Bronchial epithelial cell (primary cell): Measurements from ENCODE around the gene KCNQ1OT1. TPM values are rescaled to one million over a fixed set of nuclear protein-coding genes. Genes with fewer than 3 reads are reported as not detected.

Experiments used
- DNase-seq: peaks from one replicate; pipeline ENCODE4 v3.0.0-alpha.2; 2010; ENCODE audit warnings: low read depth
- FAIRE-seq: peaks from 2 replicates; lab custom pipeline; 2011; peaks lifted over from hg19 to GRCh38; lab: Jason Lieb, UNC
- H3K27me3 ChIP-seq: 2 replicates; pipeline ENCODE4 v1.5.1; 2011; ENCODE audit warnings: low read length; ENCODE audit not compliant: control insufficient read depth, insufficient read depth
- H3K36me3 ChIP-seq: 2 replicates; pipeline ENCODE4 v1.5.1; 2011; ENCODE audit warnings: low read length; ENCODE audit not compliant: control insufficient read depth, insufficient read depth
- H3K4me3 ChIP-seq: 2 replicates; pipeline ENCODE4 v1.5.1; 2011; ENCODE audit warnings: mild to moderate bottlenecking, low read depth, low read length, control low read depth
- total RNA-seq: library from RNA; depleted of rRNA; stranded (reverse); fragments of >200 nt; gene quantifications from 2 replicates; pipeline ENCODE4 v1.2.1, GENCODE V29; 2014
- TF ChIP-seq, protein P1 (sequence below): IDR thresholded peaks from 2 replicates; pipeline ENCODE4 v1.5.1; 2011; ENCODE audit warnings: mild to moderate bottlenecking, moderate library complexity, low read length, control low read depth, inconsistent platforms; ENCODE audit not compliant: insufficient read depth, severe bottlenecking

The KCNQ1OT1 gene
- total RNA-seq, 1 donor from 2014 or later: 0.53 TPM

DNA sequence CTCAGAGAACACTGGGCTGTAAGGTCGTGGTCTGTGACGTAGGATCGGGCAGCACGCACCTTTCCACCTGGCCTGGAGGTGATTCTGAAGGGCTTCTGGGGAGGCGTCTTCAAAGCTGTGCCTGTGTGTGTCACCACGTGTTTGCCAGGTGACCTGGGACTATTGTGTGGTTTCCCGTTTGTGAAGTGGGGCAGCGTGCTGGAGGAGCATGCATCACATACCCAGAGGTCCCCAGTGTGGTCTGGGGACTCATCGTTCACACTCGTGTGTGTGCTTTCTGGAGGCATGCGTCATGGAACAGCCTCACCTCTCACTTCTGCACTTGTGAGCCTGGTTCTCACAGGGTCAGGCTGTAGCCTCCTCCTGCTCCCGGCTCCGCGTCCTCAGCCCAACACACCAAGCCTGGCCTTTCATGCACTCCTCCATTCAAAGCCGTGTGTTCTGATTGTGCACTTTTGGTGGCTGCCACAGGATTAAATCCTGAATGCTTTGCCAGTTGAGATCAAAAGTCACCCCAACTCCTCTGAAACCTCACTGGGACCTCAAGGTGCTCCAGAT is 106.3 kb downstream of the KCNQ1OT1 start:
- FAIRE-seq: no peak
- no peak for DNase-seq
- no peak overlapping the region for H3K4me3 ChIP-seq
- TF ChIP-seq, protein P1, sequence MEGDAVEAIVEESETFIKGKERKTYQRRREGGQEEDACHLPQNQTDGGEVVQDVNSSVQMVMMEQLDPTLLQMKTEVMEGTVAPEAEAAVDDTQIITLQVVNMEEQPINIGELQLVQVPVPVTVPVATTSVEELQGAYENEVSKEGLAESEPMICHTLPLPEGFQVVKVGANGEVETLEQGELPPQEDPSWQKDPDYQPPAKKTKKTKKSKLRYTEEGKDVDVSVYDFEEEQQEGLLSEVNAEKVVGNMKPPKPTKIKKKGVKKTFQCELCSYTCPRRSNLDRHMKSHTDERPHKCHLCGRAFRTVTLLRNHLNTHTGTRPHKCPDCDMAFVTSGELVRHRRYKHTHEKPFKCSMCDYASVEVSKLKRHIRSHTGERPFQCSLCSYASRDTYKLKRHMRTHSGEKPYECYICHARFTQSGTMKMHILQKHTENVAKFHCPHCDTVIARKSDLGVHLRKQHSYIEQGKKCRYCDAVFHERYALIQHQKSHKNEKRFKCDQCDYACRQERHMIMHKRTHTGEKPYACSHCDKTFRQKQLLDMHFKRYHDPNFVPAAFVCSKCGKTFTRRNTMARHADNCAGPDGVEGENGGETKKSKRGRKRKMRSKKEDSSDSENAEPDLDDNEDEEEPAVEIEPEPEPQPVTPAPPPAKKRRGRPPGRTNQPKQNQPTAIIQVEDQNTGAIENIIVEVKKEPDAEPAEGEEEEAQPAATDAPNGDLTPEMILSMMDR: no peak
- no peaks in the 10 kb centered on the region for H3K27me3 ChIP-seq
- H3K36me3 ChIP-seq: no peaks in the 10 kb centered on the region

DNA sequence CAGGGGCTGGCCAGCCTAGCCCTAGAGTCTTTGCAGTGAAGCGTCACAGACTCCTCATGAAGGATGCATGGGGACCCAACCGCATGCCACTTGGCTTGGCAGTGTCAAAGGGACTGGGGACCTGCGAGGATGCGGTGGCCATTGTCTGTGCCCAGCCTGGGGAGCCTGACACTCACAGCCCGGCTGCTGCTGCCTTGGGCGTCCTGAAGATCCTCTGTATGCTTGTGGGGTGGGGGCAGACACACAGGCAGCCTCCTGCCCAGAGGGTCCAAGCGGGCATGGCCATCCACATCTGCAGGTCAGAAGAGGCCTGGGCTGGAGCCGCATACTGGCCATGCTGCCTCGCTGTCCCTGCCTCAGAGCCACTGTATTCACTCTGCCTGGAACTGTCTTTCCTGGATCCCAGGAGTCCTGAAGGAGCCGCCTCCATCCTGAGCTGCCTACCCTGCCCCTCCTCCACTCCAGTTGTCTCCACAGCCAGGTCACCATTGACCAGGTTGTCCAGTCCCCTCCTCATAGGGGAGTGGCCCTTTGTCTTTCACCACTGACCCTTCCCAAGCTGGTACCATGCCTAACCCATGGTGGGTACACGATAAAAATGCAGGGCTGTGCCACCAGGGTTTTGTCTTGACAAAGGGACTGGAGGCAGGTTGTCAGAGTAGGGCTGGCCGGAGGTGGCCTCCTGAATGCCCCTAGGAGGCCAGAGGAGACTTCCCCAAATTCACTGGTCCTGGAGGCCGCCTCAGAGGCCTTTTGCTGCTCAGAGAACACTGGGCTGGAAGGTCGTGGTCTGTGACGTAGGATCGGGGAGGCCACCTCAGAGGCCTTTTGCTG is 107.0 kb downstream of the KCNQ1OT1 start:
- peak; percentile 72 for FAIRE-seq
- H3K27me3 ChIP-seq: no peaks in the 10 kb centered on the region
- no peak overlapping the region for H3K4me3 ChIP-seq
- H3K36me3 ChIP-seq: no peaks in the 10 kb centered on the region
- TF ChIP-seq, protein P1: no peak
- DNase-seq: no peak

DNA sequence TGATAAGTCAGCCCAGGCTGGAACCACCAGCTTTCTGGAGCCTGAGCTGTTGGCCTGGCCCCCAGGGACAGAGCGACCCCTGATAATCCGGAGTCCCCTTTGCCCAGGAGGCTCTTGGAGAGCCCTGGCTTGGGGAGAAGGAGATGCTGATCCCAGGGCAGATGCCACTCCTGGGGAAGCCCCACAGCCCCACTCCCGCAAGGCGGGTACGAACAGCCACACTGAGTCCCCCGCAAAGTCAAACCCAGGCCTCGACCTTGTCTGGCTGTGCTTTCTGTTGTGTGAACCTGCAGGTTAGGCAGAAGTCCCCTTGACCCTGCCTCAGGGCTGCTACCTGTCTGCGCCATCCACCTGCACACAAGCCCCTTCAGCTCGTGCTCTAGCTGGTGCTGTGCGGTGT is 108.0 kb downstream of the KCNQ1OT1 start:
- no peak overlapping the region for H3K4me3 ChIP-seq
- no peaks in the 10 kb centered on the region for H3K27me3 ChIP-seq
- no peaks in the 10 kb centered on the region for H3K36me3 ChIP-seq
- DNase-seq (no peak), FAIRE-seq (no peak)
- TF ChIP-seq, protein P1: no peak

DNA sequence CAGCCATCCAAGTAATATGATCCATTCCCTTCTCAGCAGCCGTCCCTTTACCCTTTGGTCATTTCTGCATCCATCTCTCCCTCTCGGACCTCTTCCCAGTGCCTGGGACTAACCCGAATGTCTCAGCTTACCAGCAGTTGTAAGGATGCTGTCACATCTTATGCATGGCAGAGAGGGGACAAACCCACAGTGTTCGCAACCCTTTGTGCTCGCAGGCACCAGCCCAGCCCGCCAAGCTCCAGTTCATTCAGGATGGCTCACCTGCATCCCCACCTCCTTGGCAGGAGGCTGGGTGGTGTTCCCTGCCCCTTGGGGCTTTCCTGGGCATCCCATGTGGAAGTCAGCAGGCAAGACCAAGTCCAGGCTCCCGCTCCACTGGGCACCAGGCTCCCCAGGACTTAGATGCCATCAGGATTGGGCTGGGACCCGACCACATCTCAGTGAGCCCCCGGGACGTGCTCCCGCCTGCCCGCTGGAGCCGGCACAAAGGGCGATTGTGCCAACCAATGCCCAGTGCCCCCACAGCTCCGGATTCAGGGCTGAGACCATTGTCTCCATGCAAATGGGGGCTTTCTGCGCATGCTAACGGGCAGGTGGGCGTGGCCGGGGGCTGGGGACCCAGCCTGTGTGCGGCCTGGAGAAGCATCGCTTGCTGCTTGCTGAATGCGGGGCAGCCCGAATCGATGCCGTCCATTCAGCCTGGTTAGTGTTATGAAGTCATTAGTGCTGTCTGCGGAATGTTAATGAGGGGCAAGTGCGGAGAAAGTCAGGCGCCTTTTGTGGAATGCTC is 108.6 kb downstream of the KCNQ1OT1 start:
- FAIRE-seq: no peak
- DNase-seq: no peak
- Histone ChIP-seq H3K4me3 (no peak overlapping the region), H3K36me3 (no peaks in the 10 kb centered on the region), H3K27me3 (no peaks in the 10 kb centered on the region)
- TF ChIP-seq, protein P1: no peak

DNA sequence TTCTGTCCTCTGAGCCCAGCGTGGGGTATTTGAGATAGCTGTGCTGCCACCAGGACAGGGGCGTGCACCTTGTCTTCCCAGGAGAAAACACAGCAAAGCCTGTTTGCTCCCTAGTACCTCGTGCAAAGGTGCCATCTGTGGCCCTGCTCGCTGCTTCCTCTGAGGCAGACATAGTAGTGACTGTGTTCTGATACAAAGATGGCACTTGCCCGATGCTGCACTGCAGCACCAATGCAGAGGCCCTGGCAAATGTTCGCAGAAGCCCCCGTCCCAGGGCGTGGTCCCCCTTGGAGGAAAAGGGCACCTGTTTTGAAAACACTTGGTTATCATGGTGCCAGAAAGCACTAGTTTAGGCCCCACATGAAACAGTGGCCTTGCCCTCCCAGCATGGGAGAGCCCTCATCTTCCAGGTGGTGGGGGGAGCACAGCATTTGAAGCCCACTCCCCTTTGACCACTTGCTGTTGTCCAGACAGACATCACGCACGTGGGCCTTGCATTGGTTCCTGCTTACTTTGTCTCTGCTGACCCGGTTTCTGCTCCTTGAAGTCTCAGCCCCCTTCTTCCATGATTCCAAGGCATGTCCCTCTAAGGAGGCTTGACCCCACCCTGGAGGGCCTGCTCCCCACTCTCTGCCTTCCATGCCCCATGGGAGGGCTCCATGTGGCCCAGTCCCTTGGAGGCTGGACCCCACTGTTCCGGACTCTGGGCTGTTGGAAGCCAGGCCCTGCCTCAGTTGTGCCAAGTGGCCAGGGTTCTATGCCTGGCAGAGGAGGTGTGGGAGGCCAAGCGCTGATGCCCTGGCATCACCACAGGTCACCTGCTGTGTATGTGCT is 109.4 kb downstream of the KCNQ1OT1 start:
- Histone ChIP-seq H3K27me3 (no peaks in the 10 kb centered on the region), H3K4me3 (no peak overlapping the region), H3K36me3 (no peaks in the 10 kb centered on the region)
- no peak for FAIRE-seq
- TF ChIP-seq, protein P1: no peak
- DNase-seq: no peak
